Osteoblast (primary cell): ENCODE results near the gene MRPL36. TPM values are rescaled to one million over a fixed set of nuclear protein-coding genes. Genes with fewer than 3 reads are reported as not detected.

Experiments
- DNase-seq: peaks from one replicate; pipeline ENCODE4 v3.0.0; 2011; ENCODE audit warnings: low spot score, mixed read lengths; ENCODE audit not compliant: insufficient read length; ENCODE audit errors: missing footprints
- H2AFZ ChIP-seq: 2 replicates; pipeline ENCODE4 v1.6.0; 2011; ENCODE audit warnings: mild to moderate bottlenecking, low read length
- H3K27ac ChIP-seq: 2 replicates; pipeline ENCODE4 v1.5.1; 2011; ENCODE audit warnings: mild to moderate bottlenecking, low read depth, low read length, moderate library complexity
- H3K27me3 ChIP-seq: 2 replicates; pipeline ENCODE4 v1.6.0; 2012; ENCODE audit warnings: mild to moderate bottlenecking, control low read depth, inconsistent platforms, low read length, moderate library complexity; ENCODE audit not compliant: insufficient read depth
- H3K36me3 ChIP-seq: 2 replicates; pipeline ENCODE4 v1.5.1; 2011; ENCODE audit warnings: mild to moderate bottlenecking, low read length, control low read depth, moderate library complexity; ENCODE audit not compliant: insufficient read depth
- H3K4me1 ChIP-seq: 2 replicates; pipeline ENCODE4 v1.5.1; 2011; ENCODE audit warnings: mild to moderate bottlenecking, low read length, control low read depth, moderate library complexity; ENCODE audit not compliant: insufficient read depth
- H3K4me2 ChIP-seq: 2 replicates; pipeline ENCODE4 v1.6.0; 2011; ENCODE audit warnings: mild to moderate bottlenecking, low read length; ENCODE audit not compliant: insufficient read depth
- H3K4me3 ChIP-seq: fragments of 200-600 bp; sonication (generic); 3 replicates; pipeline ENCODE4 v1.5.1; 2012; ENCODE audit warnings: mild to moderate bottlenecking, low read length, inconsistent platforms; ENCODE audit not compliant: insufficient read depth
- H3K79me2 ChIP-seq: 2 replicates; pipeline ENCODE4 v1.6.0; 2012; ENCODE audit warnings: mild to moderate bottlenecking, low read length, control low read depth, inconsistent platforms; ENCODE audit not compliant: insufficient read depth
- H3K9me3 ChIP-seq: 2 replicates; pipeline ENCODE4 v1.5.1; 2011; ENCODE audit warnings: low read depth, low read length, control low read depth
- H4K20me1 ChIP-seq: 2 replicates; pipeline ENCODE4 v1.6.0; 2012; ENCODE audit warnings: mild to moderate bottlenecking, low read length, control low read depth; ENCODE audit not compliant: insufficient read depth
- CTCF ChIP-seq: IDR thresholded peaks from 2 replicates; pipeline ENCODE4 v1.5.1; 2011; ENCODE audit warnings: mild to moderate bottlenecking, low read depth, low read length, moderate library complexity; ENCODE audit errors: extremely low read depth
- total RNA-seq: library from RNA; depleted of rRNA; stranded (reverse); fragments of >200 nt; gene quantifications from 2 replicates; pipeline ENCODE4 v1.2.3, GENCODE V29; 2012

The MRPL36 gene
- total RNA-seq, 1 donor: 35.1 TPM

- TF ChIP-seq CTCF: no peak
- no peak overlapping the region for H3K4me2 ChIP-seq
- H3K79me2 ChIP-seq: peaks cover 68% of the 10 kb centered on the region
- peak; percentile 41 for DNase-seq
- H4K20me1 ChIP-seq: peaks cover 14% of the 10 kb centered on the region
- no peak overlapping the region for H3K4me3 ChIP-seq
- no peaks in the 10 kb centered on the region for H3K9me3 ChIP-seq
- no peaks in the 10 kb centered on the region for H3K27me3 ChIP-seq
- H3K27ac ChIP-seq: no peak overlapping the region
- peaks cover 69% of the 10 kb centered on the region for H3K36me3 ChIP-seq
- no peak overlapping the region for H2AFZ ChIP-seq
- H3K4me1 ChIP-seq: no peaks in the 10 kb centered on the region
These were observed 9.9 kb upstream of the MRPL36 start for GRCh38 chr5:1809416-1810035.

GRCh38 chr5:1808439-1808838 lies 8.8 kb upstream of the MRPL36 start:
- no peak overlapping the region for H3K4me3 ChIP-seq
- no peaks in the 10 kb centered on the region for H3K27me3 ChIP-seq
- H4K20me1 ChIP-seq: peaks cover 12% of the 10 kb centered on the region
- H3K4me2 ChIP-seq: no peak overlapping the region
- TF ChIP-seq CTCF: no peak
- no peak overlapping the region for H2AFZ ChIP-seq
- DNase-seq: peak; percentile 65
- H3K4me1 ChIP-seq: no peaks in the 10 kb centered on the region
- no peaks in the 10 kb centered on the region for H3K9me3 ChIP-seq
- H3K79me2 ChIP-seq: peaks cover 79% of the 10 kb centered on the region
- H3K27ac ChIP-seq: no peak overlapping the region
- H3K36me3 ChIP-seq: peaks cover 63% of the 10 kb centered on the region

- no peak overlapping the region for H3K4me3 ChIP-seq
- peak; percentile 39 for DNase-seq
- H3K27me3 ChIP-seq: no peaks in the 10 kb centered on the region
- H3K27ac ChIP-seq: no peak overlapping the region
- H3K79me2 ChIP-seq: peaks cover 85% of the 10 kb centered on the region
- H3K9me3 ChIP-seq: no peaks in the 10 kb centered on the region
- no peak overlapping the region for H2AFZ ChIP-seq
- H3K36me3 ChIP-seq: peaks cover 68% of the 10 kb centered on the region
- no peak overlapping the region for H3K4me2 ChIP-seq
- TF ChIP-seq CTCF: no peak
- H3K4me1 ChIP-seq: no peaks in the 10 kb centered on the region
- H4K20me1 ChIP-seq: peaks cover 9% of the 10 kb centered on the region
These were observed 8.0 kb upstream of the MRPL36 start for GRCh38 chr5:1807451-1808185.

- Histone ChIP-seq H3K79me2 (peaks cover 85% of the 10 kb centered on the region), H3K27me3 (no peaks in the 10 kb centered on the region), H3K4me2 (no peak overlapping the region), H2AFZ (no peak overlapping the region), H4K20me1 (peaks cover 9% of the 10 kb centered on the region), H3K4me1 (peaks cover 4% of the 10 kb centered on the region), H3K9me3 (no peaks in the 10 kb centered on the region), H3K4me3 (no peak overlapping the region), H3K36me3 (peaks cover 65% of the 10 kb centered on the region), H3K27ac (no peak overlapping the region)
- no peak for TF ChIP-seq CTCF
- DNase-seq: peak; percentile 6
These were observed 7.3 kb upstream of the MRPL36 start for GRCh38 chr5:1806974-1807373.
